Esophagus (tissue), 2 donors: ENCODE measurements around the gene VAC14. TPM values are rescaled to one million over a fixed set of nuclear protein-coding genes. Genes with fewer than 3 reads are reported as not detected.
A peak's percentile ranks its signal among the peaks of the same experiment; 100 is the strongest.

Source experiments
- H3K27ac ChIP-seq, 2 donors: one replicate each; pipeline ENCODE4 v1.5.1; 2013; ENCODE audit warnings: low read depth in 2 of 2, mild to moderate bottlenecking in 2 of 2, inconsistent platforms in 1 of 2, low read length in 1 of 2, moderate library complexity in 1 of 2
- H3K27me3 ChIP-seq, 2 donors: one replicate each; pipeline ENCODE4 v1.6.1; 2013; ENCODE audit warnings: low read length in 2 of 2, control low read depth in 1 of 2, mild to moderate bottlenecking in 1 of 2; ENCODE audit not compliant: insufficient read depth in 2 of 2, control insufficient read depth in 1 of 2
- H3K36me3 ChIP-seq, 2 donors: one replicate each; pipeline ENCODE4 v1.6.1; 2013; ENCODE audit warnings: low read length in 1 of 2; ENCODE audit not compliant: control insufficient read depth in 2 of 2, insufficient read depth in 2 of 2
- H3K4me1 ChIP-seq, 2 donors: one replicate each; pipeline ENCODE4 v1.6.1; 2013; ENCODE audit warnings: low read length in 1 of 2; ENCODE audit not compliant: control insufficient read depth in 2 of 2, insufficient read depth in 2 of 2
- H3K4me3 ChIP-seq, 2 donors: one replicate each; pipeline ENCODE4 v1.5.1; 2013; ENCODE audit warnings: low read length in 2 of 2, mild to moderate bottlenecking in 2 of 2, low read depth in 1 of 2, moderate library complexity in 1 of 2
- H3K9me3 ChIP-seq, 2 donors: one replicate each; pipeline ENCODE4 v1.6.1; 2013; ENCODE audit warnings: mild to moderate bottlenecking in 2 of 2, low read depth in 1 of 2, low read length in 1 of 2, moderate library complexity in 1 of 2; ENCODE audit not compliant: control insufficient read depth in 2 of 2, insufficient read depth in 1 of 2
- WGBS, 2 donors: extraction: QIAGEN DNeasy Blood & Tissue Kit; methylation state at CpG; one replicate each; pipeline ENCODE4 v1.1.7; 2013; 5-methylcytosine and 5-hydroxymethylcytosine counted together
- polyA plus RNA-seq, 2 donors: library from polyadenylated mRNA; stranded (reverse); fragments of 200-250 nt; gene quantifications; one replicate each; pipeline ENCODE4 v1.2.3, GENCODE V29; 2013
- donor health status: healthy with polysubstance abuse.
- donor health status: Bipolar disorder and iron deficiency.

VAC14 gene
- polyA plus RNA-seq, 2 donors = 24.8 to 31.3 TPM

DNA sequence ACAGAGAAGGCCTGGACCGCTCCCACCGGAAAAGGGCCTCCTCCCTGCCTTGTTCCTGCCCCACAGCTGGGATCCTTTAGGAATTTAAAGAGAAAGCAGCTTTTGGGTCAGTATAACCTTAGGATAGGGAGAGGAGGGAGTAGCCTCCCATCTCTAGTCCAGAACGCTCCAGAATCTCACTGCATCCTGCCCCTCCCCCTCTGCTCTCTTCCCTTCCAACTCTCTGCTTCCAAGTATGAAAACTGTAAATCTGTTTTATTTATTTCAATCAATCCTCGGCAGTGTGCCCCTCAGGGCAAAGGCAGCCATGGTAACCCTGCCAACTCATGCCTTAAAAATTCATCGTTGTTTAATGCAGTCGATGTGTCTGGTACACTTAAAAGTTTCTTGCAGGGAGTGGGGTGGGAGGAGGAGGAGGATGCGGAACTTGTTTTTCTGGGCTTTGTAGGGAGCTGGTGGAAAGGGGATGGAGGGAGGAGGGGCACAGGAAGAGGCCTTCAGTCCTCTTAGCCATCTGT is 94.0 kb downstream of the VAC14 start:
- no peak overlapping the region for H3K4me3 ChIP-seq
- WGBS, 2 donors = 26 to 49% methylated on average over 7 of the region's 7 CpGs
- peak overlapping the region; percentile 75 to 77 for H3K27ac ChIP-seq
- H3K36me3 ChIP-seq = peaks cover 0 to 5% of the 10 kb centered on the region in 2 donors
- H3K27me3 ChIP-seq = no peaks in the 10 kb centered on the region
- H3K4me1 ChIP-seq = peaks cover 19 to 48% of the 10 kb centered on the region in 2 donors
- no peaks in the 10 kb centered on the region for H3K9me3 ChIP-seq

DNA sequence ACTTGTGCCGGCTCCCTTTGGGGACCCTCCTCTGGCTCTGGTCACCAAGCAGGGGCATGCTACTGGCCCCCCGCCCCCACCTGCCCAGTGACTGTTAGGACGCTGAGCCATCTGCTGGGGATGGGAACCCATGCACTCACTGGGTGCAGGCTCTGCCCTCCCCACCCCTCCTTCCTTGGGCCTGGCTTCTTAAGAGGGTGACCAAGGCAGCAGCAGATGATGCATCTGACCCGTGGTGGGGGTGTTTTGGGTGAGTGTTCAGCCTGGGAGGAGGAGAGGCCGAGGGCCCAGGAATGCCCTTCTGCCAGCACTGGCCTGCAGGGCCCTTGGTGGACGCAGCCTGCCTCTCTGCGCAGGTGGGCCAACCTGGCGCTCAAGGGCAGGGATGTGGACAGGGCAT is 95.9 kb downstream of the VAC14 start:
- Histone ChIP-seq H3K27ac (peak overlapping the region; percentile 81 to 95), H3K4me3 (no peak overlapping the region), H3K9me3 (no peaks in the 10 kb centered on the region), H3K36me3 (peaks cover 0 to 2% of the 10 kb centered on the region in 2 donors), H3K27me3 (no peaks in the 10 kb centered on the region), H3K4me1 (peaks cover 30 to 65% of the 10 kb centered on the region in 2 donors)
- WGBS, 2 donors = 85 to 86% methylated on average over 8 of the region's 8 CpGs

DNA sequence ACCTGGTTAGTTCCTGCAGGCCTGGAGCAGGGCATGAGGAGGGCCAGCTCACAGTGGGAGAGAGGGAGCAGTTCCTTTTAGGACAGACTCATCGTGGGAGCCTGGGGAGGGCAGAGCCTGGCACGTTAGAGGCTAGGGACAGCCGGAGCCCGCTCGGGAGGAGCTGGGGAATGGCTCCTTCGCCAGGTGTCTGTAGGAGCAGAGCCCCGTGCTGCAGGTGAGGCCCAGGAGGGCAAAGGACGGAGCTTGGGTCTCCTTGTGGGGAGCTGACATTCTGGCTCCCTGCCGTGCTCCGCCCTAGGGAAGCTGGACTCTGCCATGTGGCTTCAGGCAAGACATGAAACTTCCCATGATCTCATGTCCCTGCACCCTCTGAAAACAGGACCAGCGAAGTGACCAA is 96.4 kb downstream of the VAC14 start:
- peaks cover 29 to 65% of the 10 kb centered on the region in 2 donors for H3K4me1 ChIP-seq
- no peak overlapping the region for H3K4me3 ChIP-seq
- 63 to 68% methylated on average over 11 of the region's 11 CpGs for WGBS, 2 donors
- peak overlapping the region; percentile 81 to 95 for H3K27ac ChIP-seq
- H3K9me3 ChIP-seq = no peaks in the 10 kb centered on the region
- peaks cover 0 to 2% of the 10 kb centered on the region in 2 donors for H3K36me3 ChIP-seq
- H3K27me3 ChIP-seq = no peaks in the 10 kb centered on the region

DNA sequence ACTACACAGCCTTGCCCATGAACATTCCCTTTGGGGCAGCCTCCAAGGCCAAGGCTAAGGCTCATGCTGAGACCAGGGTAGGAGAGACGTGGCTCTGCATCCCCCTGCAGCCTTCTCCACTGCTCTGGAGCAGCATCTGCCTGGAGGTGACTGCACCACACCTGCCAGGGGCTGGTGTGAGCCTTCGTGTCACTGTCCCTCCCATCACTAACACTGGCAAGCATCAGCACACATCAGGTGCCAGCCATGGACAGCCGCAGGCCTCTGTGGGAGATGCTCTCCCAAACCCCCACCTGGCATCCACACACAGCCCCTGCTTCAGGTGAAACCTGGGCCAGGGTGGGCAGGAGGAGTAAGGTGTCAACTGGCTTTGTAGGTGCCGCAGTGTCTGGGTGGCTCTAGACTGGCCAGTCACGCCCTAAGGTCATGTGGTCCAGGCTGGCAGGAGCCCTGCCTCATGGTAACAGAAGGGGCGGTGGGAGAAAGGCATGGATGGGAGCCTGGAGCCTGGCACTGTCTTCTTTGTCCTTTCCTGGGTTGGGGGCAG is 97.0 kb downstream of the VAC14 start:
- H3K36me3 ChIP-seq = peaks cover 0 to 2% of the 10 kb centered on the region in 2 donors
- peak overlapping the region; percentile 81 to 95 for H3K27ac ChIP-seq
- H3K27me3 ChIP-seq = no peaks in the 10 kb centered on the region
- 78 to 83% methylated on average over 6 of the region's 6 CpGs for WGBS, 2 donors
- H3K4me3 ChIP-seq = no peak overlapping the region
- no peaks in the 10 kb centered on the region for H3K9me3 ChIP-seq
- H3K4me1 ChIP-seq = peaks cover 26 to 70% of the 10 kb centered on the region in 2 donors

DNA sequence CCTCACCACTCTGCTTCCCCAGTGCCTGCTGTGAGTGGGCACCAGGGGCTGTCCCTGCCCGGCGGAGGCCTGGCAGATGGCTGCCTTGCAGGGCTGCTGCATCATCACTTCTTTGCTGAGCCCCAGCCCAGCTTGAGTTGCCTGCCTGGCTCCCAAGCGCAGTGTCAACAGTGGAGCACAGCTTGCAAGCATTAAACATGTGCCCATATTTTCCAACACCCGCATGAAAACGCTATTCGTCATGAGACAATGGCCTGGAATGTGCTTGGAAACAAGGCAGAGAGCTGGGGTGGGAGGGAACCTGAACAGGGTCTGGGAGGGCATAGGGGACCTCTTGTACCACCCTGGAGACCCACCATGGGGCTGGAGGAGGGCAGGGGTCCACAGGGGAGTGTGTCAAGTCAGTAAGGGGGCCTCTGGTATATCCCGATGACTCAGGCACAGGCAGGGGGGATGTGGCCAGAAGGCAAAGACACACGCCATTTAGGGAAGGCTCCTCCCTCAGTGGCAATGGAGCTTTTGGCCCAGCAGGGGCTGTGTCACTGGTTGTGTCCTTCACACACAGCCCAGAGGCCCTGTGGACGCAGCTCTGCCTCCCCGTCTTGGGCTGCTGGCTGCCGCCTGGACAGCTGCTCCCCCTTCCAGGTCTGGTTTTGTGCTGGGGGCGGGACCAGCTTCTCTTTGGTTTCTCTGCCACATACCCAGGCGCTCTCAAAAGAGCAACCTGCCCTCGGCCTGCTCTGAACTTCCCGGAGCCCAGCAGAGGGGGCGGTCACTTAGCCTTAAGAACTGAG is 97.7 kb downstream of the VAC14 start:
- Histone ChIP-seq H3K36me3 (peaks cover 0 to 6% of the 10 kb centered on the region in 2 donors), H3K4me1 (peaks cover 32 to 76% of the 10 kb centered on the region in 2 donors), H3K4me3 (no peak overlapping the region), H3K9me3 (no peaks in the 10 kb centered on the region), H3K27me3 (no peaks in the 10 kb centered on the region), H3K27ac (peak overlapping the region; percentile 81 to 95)
- WGBS, 2 donors = 48 to 59% methylated on average over 16 of the region's 16 CpGs

DNA sequence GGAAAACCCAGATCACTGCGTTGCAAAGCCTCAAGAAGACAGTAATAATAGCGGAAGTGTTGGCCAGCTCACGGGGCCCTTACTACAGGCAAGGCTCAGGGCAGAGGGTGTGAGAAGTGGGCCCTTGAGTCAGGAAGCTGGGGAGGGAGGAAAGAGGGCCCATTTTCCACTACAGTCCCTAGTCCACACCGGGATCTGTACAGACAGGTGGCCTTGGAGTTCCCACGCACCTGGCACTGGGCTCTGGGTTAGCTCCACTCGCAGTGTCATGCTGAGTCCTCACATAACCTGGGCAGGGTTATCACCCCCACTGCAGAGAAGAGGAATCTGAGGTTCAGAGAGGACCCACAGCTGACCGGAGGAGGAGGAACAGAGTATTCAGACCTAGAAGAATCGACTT is 98.3 kb downstream of the VAC14 start:
- Histone ChIP-seq H3K9me3 (no peaks in the 10 kb centered on the region), H3K4me1 (peaks cover 37 to 82% of the 10 kb centered on the region in 2 donors), H3K27ac (peak overlapping the region; percentile 81 to 95), H3K36me3 (peaks cover 0 to 6% of the 10 kb centered on the region in 2 donors), H3K27me3 (no peaks in the 10 kb centered on the region), H3K4me3 (no peak overlapping the region)
- 57 to 66% methylated on average over 8 of the region's 8 CpGs for WGBS, 2 donors

DNA sequence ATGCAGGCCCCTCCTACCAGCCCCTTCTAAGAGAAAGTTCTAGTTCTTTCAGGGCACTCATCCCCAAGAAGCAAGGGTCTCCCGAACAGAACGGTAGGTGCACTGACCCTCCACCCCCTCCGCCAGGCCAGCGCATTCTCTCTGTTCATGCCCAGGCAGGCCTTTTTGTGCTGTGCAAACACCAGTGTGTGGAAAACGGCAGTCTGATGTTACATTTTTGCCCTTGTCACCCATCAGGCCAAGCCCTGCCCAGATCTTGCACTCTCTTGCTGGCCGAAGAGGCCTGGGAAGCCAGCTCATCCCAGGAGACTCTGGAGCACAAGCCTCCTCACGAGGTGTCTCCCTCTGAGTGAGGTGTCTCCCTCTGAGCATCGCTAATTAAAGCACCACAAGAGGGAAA is 99.0 kb downstream of the VAC14 start:
- Histone ChIP-seq H3K4me3 (no peak overlapping the region), H3K27me3 (no peaks in the 10 kb centered on the region), H3K36me3 (peaks cover 0 to 6% of the 10 kb centered on the region in 2 donors), H3K27ac (peak overlapping the region; percentile 81 to 95), H3K4me1 (peaks cover 41 to 85% of the 10 kb centered on the region in 2 donors), H3K9me3 (no peaks in the 10 kb centered on the region)
- WGBS, 2 donors = 58 to 69% methylated on average over 8 of the region's 8 CpGs

DNA sequence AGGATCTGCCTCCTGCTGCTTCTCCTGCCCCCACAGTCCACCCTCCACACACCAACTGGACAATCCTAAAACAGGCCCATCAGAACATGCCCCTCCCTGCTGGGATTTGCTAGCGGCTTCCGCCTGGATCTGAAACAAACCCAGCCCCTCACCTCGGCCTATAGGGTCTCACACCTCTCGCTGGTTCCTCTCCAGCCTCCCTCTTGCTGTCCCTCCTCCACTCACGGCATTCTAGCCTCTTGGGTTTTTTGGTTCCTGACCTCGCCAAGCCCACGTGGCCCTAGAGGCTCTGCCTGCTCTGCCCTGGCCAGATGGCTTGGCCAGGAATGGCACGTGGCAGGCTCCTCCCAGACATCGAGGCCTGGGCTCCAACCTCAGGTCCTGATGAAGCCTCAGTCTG is 99.4 kb downstream of the VAC14 start:
- no peaks in the 10 kb centered on the region for H3K27me3 ChIP-seq
- no peak overlapping the region for H3K4me3 ChIP-seq
- peak overlapping the region; percentile 81 to 95 for H3K27ac ChIP-seq
- no peaks in the 10 kb centered on the region for H3K9me3 ChIP-seq
- peaks cover 43 to 88% of the 10 kb centered on the region in 2 donors for H3K4me1 ChIP-seq
- WGBS, 2 donors = 75 to 76% methylated on average over 9 of the region's 9 CpGs
- peaks cover 0 to 6% of the 10 kb centered on the region in 2 donors for H3K36me3 ChIP-seq

DNA sequence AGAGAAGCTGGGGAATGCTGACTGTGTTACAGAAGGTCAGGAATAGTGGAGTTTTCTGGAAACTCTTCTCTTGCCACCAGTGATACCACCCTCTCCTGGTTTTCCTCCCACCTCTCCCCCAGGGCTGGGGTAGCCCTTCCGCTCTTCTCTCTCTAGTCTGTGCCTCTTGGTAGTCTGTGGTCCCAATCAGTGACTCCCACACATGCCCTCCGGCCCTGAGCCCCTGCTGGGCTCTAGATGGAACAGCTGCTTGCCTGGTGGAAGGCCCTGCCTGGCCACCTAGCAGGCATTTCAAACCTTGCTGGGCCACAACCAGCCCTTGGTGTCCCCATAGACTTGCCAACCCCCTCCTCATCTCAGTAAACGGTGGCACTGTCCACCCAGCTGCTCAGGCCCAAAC is 99.9 kb downstream of the VAC14 start:
- Histone ChIP-seq H3K27me3 (no peaks in the 10 kb centered on the region), H3K27ac (peak overlapping the region; percentile 81 to 95), H3K4me3 (no peak overlapping the region), H3K9me3 (no peaks in the 10 kb centered on the region), H3K36me3 (peaks cover 0 to 6% of the 10 kb centered on the region in 2 donors), H3K4me1 (peaks cover 45 to 89% of the 10 kb centered on the region in 2 donors)
- WGBS, 2 donors = 84 to 85% methylated on average over 3 of the region's 3 CpGs
